Neutrophil (primary cell): ENCODE measurements around the gene C1QL2.

Source experiments
- H3K27ac ChIP-seq: fragments of 200-600 bp; sonication (generic); 2 replicates; pipeline ENCODE4 v1.5.1; 2016; ENCODE audit warnings: mild to moderate bottlenecking, moderate library complexity
- H3K27me3 ChIP-seq: fragments of 200-600 bp; sonication (generic); 2 replicates; pipeline ENCODE4 v1.6.0; 2016; ENCODE audit warnings: mild to moderate bottlenecking
- H3K36me3 ChIP-seq: fragments of 200-600 bp; sonication (generic); 2 replicates; pipeline ENCODE4 v1.5.1; 2017
- H3K4me1 ChIP-seq, 2 experiments: fragments of 200-600 bp in 1 of 2; sonication (generic) in 1 of 2; 1 replicate in 1 of 2; 2 replicates in 1 of 2; pipeline versions ENCODE4 v1.5.1 to v1.6.1; 2013 to 2016; ENCODE audit warnings: low read depth in 1 of 2, low read length in 1 of 2, mild to moderate bottlenecking in 1 of 2, moderate library complexity in 1 of 2; ENCODE audit not compliant: control insufficient read depth in 1 of 2, insufficient read depth in 1 of 2
- H3K4me3 ChIP-seq, 2 experiments: fragments of 200-600 bp in 1 of 2; sonication (generic) in 1 of 2; 1 replicate in 1 of 2; 2 replicates in 1 of 2; pipeline ENCODE4 v1.5.1; 2013 to 2016; ENCODE audit warnings: low read depth in 1 of 2, low read length in 1 of 2, mild to moderate bottlenecking in 1 of 2, moderate library complexity in 1 of 2
- H3K9me3 ChIP-seq: fragments of 200-600 bp; sonication (generic); 2 replicates; pipeline ENCODE4 v1.5.1; 2016
- CTCF ChIP-seq: fragments of 200-600 bp; sonication (generic); IDR thresholded peaks from 2 replicates; pipeline ENCODE4 v1.5.1; 2016; ENCODE audit warnings: antibody characterized with exemption

C1QL2 gene

GRCh38 chr2:119119999-119120756 is 38.4 kb downstream of the C1QL2 start:
- Histone ChIP-seq H3K4me3 (no peak overlapping the region), H3K27ac (no peak overlapping the region), H3K9me3 (no peaks in the 10 kb centered on the region), H3K36me3 (no peaks in the 10 kb centered on the region), H3K27me3 (peaks cover 52% of the 10 kb centered on the region), H3K4me1 (no peaks in the 10 kb centered on the region)
- TF ChIP-seq CTCF: no peak

GRCh38 chr2:119119076-119119785 is 39.3 kb downstream of the C1QL2 start:
- Histone ChIP-seq H3K4me3 (no peak overlapping the region), H3K27ac (no peak overlapping the region), H3K27me3 (peaks cover 48% of the 10 kb centered on the region), H3K4me1 (no peaks in the 10 kb centered on the region), H3K36me3 (no peaks in the 10 kb centered on the region), H3K9me3 (no peaks in the 10 kb centered on the region)
- TF ChIP-seq CTCF: no peak

- H3K27ac ChIP-seq: no peak overlapping the region
- H3K36me3 ChIP-seq: no peaks in the 10 kb centered on the region
- no peaks in the 10 kb centered on the region for H3K4me1 ChIP-seq
- no peaks in the 10 kb centered on the region for H3K9me3 ChIP-seq
- peaks cover 43% of the 10 kb centered on the region for H3K27me3 ChIP-seq
- no peak overlapping the region for H3K4me3 ChIP-seq
- no peak for TF ChIP-seq CTCF
Measured at GRCh38 chr2:119117891-119118882, 40.4 kb downstream of the C1QL2 start.

- Histone ChIP-seq H3K36me3 (no peaks in the 10 kb centered on the region), H3K9me3 (no peaks in the 10 kb centered on the region), H3K27ac (no peak overlapping the region), H3K27me3 (peaks cover 47% of the 10 kb centered on the region), H3K4me3 (no peak overlapping the region), H3K4me1 (no peaks in the 10 kb centered on the region)
- no peak for TF ChIP-seq CTCF
Measured at GRCh38 chr2:119117408-119117807, 41.1 kb downstream of the C1QL2 start.

- Histone ChIP-seq H3K4me1 (no peaks in the 10 kb centered on the region), H3K36me3 (no peaks in the 10 kb centered on the region), H3K27ac (no peak overlapping the region), H3K27me3 (peaks cover 47% of the 10 kb centered on the region), H3K4me3 (no peak overlapping the region), H3K9me3 (no peaks in the 10 kb centered on the region)
- TF ChIP-seq CTCF: no peak
Measured at GRCh38 chr2:119116411-119117295, 41.9 kb downstream of the C1QL2 start.
